Activated CD4-positive, alpha-beta T cell treated with anti-CD3 and anti-CD28 coated beads, Interleukin-2, amount 10 ng/mL, durations not matched to agents 24 days and 14 days (primary cell): ENCODE measurements around the gene HACD2. TPM values are rescaled to one million over a fixed set of nuclear protein-coding genes. Genes with fewer than 3 reads are reported as not detected.

Source experiments
- DNase-seq: peaks from one replicate; pipeline ENCODE4 v3.0.0; 2022
- H3K27ac Mint-ChIP-seq: one replicate; pipeline ENCODE4 v1.8.0; 2022; ENCODE audit warnings: mild to moderate bottlenecking, mixed read lengths
- H3K27me3 Mint-ChIP-seq: one replicate; pipeline ENCODE4 v1.8.0; 2022; ENCODE audit warnings: mixed read lengths
- H3K36me3 Mint-ChIP-seq: one replicate; pipeline ENCODE4 v1.8.0; 2022; ENCODE audit warnings: low read depth, mild to moderate bottlenecking, mixed read lengths
- H3K4me1 Mint-ChIP-seq: one replicate; pipeline ENCODE4 v1.8.0; 2021; ENCODE audit warnings: mixed read lengths
- H3K4me3 Mint-ChIP-seq: one replicate; pipeline ENCODE4 v1.8.0; 2022; ENCODE audit warnings: mild to moderate bottlenecking, moderate library complexity, mixed read lengths
- H3K9me3 Mint-ChIP-seq: one replicate; pipeline ENCODE4 v1.8.0; 2021; ENCODE audit warnings: mixed read lengths
- intact Hi-C: fragments of 100-400 bp; cut with micrococcal nuclease; formaldehyde crosslinking; loops from one replicate; pipeline ENCODE4 v1.15.1; 2023
- total RNA-seq: library from RNA; stranded (reverse); gene quantifications from 2 replicates; pipeline ENCODE4 v1.2.3, GENCODE V29; 2022

HACD2 gene
- total RNA-seq, 1 donor from 2014 or later: 31.8 TPM

DNA sequence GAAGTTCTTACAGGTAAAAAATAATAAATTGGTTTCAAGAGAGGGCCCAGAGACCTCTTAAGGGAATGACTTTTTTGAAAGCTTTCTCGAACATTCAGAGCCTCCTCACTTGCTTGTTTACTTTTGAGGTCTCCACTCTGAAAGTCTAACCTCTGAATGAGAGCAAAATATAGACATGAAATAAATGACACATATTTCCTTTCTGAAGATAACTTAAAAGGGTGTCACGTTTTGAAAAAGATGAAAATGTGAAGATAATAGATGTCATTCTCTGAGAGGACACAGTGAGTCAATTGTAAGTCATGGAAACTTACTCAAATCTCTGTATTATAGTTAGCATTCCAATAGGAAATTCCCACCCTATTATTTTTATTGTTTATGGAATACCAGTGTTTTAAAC, 44.6 kb downstream of the HACD2 start:
- no peak for DNase-seq
- H3K27me3 Mint-ChIP-seq: no peaks in the 10 kb centered on the region
- intact Hi-C loops: no loop called here
- no peaks in the 10 kb centered on the region for H3K36me3 Mint-ChIP-seq
- H3K4me1 Mint-ChIP-seq: peaks cover 12% of the 10 kb centered on the region
- H3K9me3 Mint-ChIP-seq: no peaks in the 10 kb centered on the region
- no peak overlapping the region for H3K4me3 Mint-ChIP-seq
- H3K27ac Mint-ChIP-seq: peak overlapping the region; percentile 55

DNA sequence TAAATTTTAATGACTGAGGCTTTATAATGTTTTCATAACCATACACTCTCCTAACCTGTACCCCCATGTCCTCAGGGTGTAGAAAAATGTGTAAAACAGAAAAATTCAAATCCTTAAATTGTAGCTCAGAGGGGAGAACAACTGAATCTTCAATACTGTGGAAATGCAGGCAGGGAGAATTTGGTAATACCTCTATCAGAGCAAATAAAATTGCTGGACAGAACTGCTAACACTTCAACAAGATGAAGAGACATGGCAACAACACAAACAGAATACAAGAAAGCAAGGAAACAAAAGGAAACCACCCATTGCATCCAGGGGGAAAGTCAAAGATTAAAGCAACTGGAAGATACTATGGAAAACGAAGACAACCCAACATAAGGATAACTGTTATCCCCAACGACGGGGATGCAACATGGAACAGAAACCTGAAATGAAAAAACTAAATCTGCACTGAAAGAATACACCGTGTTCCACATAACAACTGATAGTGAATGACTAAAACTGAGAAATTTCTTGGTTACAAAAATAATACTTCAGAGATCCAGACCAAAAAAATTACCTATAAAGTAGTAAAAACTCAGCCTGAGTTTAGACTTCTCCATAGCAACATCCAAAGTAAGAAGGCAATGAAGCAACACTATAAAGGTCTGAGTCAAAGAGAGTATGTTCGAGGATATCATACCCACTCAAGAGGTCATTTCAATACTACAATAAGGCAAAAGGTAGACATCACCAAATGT, 48.5 kb downstream of the HACD2 start:
- intact Hi-C loops: no loop called here
- Mint-ChIP-seq H3K36me3 (no peaks in the 10 kb centered on the region), H3K4me1 (peaks cover 12% of the 10 kb centered on the region), H3K27ac (no peak overlapping the region), H3K27me3 (no peaks in the 10 kb centered on the region), H3K9me3 (no peaks in the 10 kb centered on the region), H3K4me3 (no peak overlapping the region)
- DNase-seq: no peak

DNA sequence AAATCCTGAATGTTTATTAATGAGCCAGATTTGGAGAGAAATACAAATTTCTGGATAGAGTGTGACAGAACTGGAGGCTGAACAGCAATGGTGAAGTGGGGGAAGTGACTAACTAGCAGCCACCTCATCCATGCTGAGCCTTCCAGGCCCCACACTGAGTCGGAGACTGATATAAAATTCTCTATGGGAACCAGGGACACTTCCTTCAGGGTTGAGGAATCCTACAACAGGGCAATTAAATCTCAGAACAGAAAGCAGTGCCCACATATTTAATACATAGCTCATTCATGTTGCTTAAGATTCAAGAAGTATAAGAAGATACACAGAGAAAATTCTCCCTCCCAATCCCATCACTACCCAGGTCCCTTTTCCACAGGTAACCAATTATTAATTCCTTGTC, 49.3 kb downstream of the HACD2 start:
- H3K36me3 Mint-ChIP-seq: no peaks in the 10 kb centered on the region
- intact Hi-C loops: no loop called here
- no peaks in the 10 kb centered on the region for H3K9me3 Mint-ChIP-seq
- H3K27ac Mint-ChIP-seq: no peak overlapping the region
- no peak for DNase-seq
- H3K27me3 Mint-ChIP-seq: no peaks in the 10 kb centered on the region
- peaks cover 12% of the 10 kb centered on the region for H3K4me1 Mint-ChIP-seq
- no peak overlapping the region for H3K4me3 Mint-ChIP-seq

DNA sequence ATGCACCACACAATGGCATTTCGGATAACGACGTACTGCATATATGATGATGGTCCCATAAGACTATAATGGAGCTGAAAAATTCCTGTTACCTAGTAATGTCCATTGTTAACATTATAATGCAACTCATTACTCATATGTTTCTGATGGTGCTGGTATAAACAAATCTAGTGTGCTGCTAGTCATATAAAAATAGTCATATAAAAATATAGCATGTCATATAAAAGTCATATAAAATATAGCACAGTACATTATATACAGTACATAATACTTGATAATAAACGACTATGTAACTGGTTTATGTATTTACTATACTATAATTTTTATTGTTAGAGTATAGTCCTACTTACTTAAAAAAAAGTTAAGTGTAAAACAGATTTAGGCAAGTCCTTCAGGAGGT, 50.6 kb downstream of the HACD2 start:
- intact Hi-C loops: no loop called here
- Mint-ChIP-seq H3K4me1 (peaks cover 6% of the 10 kb centered on the region), H3K27me3 (no peaks in the 10 kb centered on the region), H3K36me3 (no peaks in the 10 kb centered on the region), H3K27ac (no peak overlapping the region), H3K4me3 (no peak overlapping the region), H3K9me3 (no peaks in the 10 kb centered on the region)
- DNase-seq: no peak

DNA sequence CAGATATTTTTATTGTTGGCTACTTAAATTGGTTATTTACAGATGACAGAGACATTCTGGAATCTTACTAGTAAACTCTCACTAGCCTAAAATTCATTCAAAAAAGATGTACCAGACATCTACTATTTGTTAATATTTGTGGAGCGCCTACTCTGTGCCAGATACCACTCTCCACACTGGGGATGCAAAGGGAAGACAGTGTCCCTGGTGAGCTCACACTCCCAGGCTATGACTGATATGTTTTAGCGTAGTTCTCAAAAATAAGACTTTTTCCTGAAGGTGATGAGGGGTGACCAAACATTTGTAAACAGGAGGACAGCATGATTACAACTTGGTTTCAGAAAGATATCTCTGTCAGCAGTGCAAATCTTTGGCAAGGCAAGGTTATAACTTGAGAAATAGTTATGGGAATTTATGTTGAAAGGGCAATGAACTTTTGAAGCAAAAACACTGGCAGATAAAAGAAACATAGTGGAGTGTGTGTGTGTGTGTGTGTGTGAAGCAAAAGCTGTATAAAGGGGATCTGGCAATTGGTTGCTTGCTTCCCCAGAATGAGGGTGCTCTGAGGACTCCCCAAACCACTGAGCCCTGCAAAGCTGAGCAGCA, 51.2 kb downstream of the HACD2 start:
- no peaks in the 10 kb centered on the region for H3K9me3 Mint-ChIP-seq
- peaks cover 6% of the 10 kb centered on the region for H3K4me1 Mint-ChIP-seq
- H3K36me3 Mint-ChIP-seq: no peaks in the 10 kb centered on the region

DNA sequence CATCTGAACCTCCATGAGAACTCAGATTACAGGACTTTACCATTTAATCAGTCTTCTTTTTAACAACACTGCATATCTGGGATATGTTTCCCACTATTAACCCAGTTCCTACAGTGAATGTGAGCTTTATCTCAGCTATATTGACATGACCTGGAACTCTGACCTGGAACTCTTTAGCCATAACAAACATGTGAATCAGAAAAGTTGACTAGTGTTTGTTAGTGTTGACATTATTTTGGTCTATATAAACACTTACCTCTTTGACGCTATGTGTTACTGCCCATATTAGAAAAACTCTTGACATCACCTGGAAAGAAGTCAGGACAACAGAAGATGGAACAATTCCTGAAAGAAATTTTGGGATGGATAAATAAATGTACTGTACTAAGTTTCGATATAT, 56.7 kb downstream of the HACD2 start:
- Mint-ChIP-seq H3K36me3 (peaks cover 15% of the 10 kb centered on the region), H3K9me3 (no peaks in the 10 kb centered on the region), H3K4me1 (peaks cover 16% of the 10 kb centered on the region), H3K27ac (no peak overlapping the region), H3K27me3 (no peaks in the 10 kb centered on the region), H3K4me3 (no peak overlapping the region)
- intact Hi-C loops: no loop called here
- no peak for DNase-seq

More for the DNA sequence above, 51.2 kb downstream of the HACD2 start:
- intact Hi-C loops: no loop called here
- no peak overlapping the region for H3K27ac Mint-ChIP-seq
- no peak for DNase-seq
- H3K4me3 Mint-ChIP-seq: no peak overlapping the region
- no peaks in the 10 kb centered on the region for H3K27me3 Mint-ChIP-seq

DNA sequence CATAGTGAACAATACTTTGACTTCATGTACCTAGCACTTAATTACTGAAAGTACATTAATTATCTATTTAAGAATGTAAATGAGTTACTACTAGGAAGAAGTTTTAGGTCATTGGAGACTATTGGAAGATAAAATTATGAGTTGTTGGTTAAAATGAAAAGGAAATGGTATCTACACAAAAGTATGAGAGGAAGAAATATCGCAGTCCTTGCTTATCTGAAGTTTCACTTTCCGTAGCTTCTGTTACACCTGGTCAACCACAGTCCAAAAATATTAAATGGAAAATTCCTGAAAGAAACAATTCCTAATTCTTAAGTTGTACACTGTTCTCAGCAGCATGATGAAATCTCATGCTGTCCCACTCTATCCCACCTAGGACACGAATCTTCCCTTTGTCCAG, 57.8 kb downstream of the HACD2 start:
- Mint-ChIP-seq H3K27ac (no peak overlapping the region), H3K4me1 (peaks cover 21% of the 10 kb centered on the region), H3K27me3 (no peaks in the 10 kb centered on the region), H3K36me3 (peaks cover 15% of the 10 kb centered on the region), H3K4me3 (no peak overlapping the region), H3K9me3 (no peaks in the 10 kb centered on the region)
- no peak for DNase-seq
- intact Hi-C loops: no loop called here

DNA sequence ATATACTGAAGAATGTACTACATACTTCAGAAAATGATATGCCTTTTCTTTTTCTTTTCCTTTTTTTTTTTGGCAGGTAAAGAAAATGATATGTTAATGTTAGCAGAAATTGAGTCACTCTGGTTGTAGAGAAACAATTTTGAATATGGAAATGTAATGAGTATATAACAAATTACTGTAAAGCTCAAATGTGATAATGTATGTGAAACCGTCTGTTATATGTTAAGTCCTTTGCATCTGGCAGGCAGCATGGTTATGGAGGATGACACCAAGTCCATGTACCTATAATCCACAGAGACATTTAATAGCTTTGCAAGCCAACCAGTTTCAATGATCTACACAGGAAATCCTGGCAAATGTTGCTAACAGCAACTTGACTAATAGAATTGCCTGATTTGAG, 58.4 kb downstream of the HACD2 start:
- Mint-ChIP-seq H3K9me3 (no peaks in the 10 kb centered on the region), H3K27ac (no peak overlapping the region), H3K4me3 (no peak overlapping the region), H3K36me3 (peaks cover 15% of the 10 kb centered on the region), H3K27me3 (no peaks in the 10 kb centered on the region), H3K4me1 (peaks cover 24% of the 10 kb centered on the region)
- intact Hi-C loops: no loop called here
- no peak for DNase-seq

DNA sequence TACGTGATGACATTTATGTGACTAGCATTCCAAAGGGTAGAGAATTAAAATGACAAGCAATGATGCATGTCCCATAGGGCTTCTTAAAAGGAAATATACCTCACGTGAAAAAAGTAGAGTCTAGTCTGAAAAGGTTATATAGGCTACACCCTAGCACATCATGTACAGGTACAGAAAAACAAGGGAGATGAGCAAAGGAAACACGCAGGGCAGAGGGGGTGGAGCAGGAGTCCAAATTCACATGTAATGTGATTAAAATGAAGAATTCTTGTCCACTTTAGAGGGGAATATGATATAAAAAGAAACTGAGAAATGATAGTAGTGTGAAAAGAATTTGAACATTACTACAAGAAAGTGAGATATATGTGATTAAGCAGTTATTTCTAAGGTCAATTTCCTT, 59.4 kb downstream of the HACD2 start:
- no peak for DNase-seq
- Mint-ChIP-seq H3K36me3 (peaks cover 15% of the 10 kb centered on the region), H3K4me3 (no peak overlapping the region), H3K4me1 (peaks cover 24% of the 10 kb centered on the region), H3K9me3 (no peaks in the 10 kb centered on the region), H3K27me3 (no peaks in the 10 kb centered on the region), H3K27ac (no peak overlapping the region)
- intact Hi-C loops: no loop called here

DNA sequence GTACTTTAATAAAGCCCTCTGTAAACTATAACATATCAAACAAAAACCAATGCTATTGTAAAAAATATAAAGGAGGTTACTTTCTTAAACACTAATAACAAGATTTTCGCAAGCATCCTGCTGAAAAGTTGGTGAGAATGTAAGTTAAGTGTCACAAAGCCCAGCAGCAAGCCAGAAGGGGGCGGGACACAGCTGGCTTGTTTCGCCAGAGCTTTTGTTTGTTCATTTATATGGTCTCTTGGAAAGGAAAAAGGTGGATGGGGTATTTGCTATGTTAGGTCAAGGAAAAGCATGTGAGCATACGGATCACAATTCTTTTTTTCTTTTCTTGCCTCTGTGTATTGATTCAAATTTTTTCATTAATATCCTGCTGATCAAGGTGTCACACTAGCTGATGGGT, 59.9 kb downstream of the HACD2 start:
- no peak for DNase-seq
- no peak overlapping the region for H3K4me3 Mint-ChIP-seq
- H3K27me3 Mint-ChIP-seq: no peaks in the 10 kb centered on the region
- peaks cover 24% of the 10 kb centered on the region for H3K4me1 Mint-ChIP-seq
- no peak overlapping the region for H3K27ac Mint-ChIP-seq
- intact Hi-C loops: no loop called here
- H3K9me3 Mint-ChIP-seq: no peaks in the 10 kb centered on the region
- peaks cover 15% of the 10 kb centered on the region for H3K36me3 Mint-ChIP-seq

DNA sequence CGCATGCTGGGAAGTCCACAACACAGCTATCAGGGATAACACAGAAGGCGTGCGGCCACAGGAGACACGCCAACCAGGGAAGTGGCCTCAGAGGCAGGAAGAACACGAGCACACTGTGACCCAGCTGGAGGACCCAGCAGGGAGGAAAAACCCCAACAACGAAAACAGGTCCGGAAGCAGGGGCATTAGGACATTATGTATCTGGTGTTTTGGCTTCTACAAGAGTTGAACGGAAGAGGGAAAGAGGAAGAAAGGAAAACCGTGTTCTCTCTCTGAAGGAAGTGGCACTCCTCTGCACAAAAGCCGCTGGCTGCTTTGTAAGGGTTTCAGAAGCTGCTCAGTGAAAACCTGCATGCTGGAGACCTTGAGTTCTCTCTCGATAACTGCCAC, 61.8 kb downstream of the HACD2 start:
- no peak overlapping the region for H3K4me3 Mint-ChIP-seq
- no peak overlapping the region for H3K27ac Mint-ChIP-seq
- peaks cover 15% of the 10 kb centered on the region for H3K36me3 Mint-ChIP-seq
- no peaks in the 10 kb centered on the region for H3K27me3 Mint-ChIP-seq
- no peaks in the 10 kb centered on the region for H3K9me3 Mint-ChIP-seq
- peaks cover 24% of the 10 kb centered on the region for H3K4me1 Mint-ChIP-seq
- no peak for DNase-seq
- intact Hi-C loops: no loop called here

DNA sequence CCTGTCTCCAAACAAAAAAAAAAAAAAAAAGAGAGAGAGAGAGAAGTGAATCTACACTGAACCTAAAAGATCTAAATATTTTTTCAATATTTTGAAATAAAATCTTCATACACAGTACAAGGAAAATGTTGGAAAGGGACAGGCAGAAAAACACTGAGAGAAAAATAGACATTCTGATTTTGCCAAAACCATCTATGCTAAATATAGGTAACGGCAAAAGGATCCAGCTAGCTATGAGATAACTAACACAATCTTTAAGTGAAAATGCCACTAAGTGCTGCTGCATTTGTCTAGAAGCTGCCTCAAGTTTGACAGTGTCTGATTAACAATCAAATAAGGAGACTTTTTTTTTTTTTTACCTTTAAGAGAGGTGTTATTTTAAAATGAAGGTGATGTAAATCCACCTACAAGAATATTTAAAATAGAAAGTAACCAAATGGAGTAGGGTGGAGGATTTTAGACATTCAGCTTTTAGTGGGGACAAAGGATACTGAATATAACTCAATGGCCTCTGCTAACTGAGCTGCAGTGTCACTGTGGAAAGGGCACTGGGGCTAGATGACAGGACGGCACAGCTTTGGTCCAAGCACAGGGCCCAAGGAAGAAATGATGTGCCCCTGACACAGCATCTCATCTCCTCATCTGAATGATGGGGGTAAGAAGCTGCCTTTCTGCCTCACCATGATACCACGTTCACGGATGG, 62.4 kb downstream of the HACD2 start:
- peaks cover 13% of the 10 kb centered on the region for H3K36me3 Mint-ChIP-seq
- H3K27me3 Mint-ChIP-seq: no peaks in the 10 kb centered on the region
- DNase-seq: no peak
- no peak overlapping the region for H3K27ac Mint-ChIP-seq
- intact Hi-C loops: no loop called here
- peaks cover 24% of the 10 kb centered on the region for H3K4me1 Mint-ChIP-seq
- H3K9me3 Mint-ChIP-seq: no peaks in the 10 kb centered on the region
- no peak overlapping the region for H3K4me3 Mint-ChIP-seq

DNA sequence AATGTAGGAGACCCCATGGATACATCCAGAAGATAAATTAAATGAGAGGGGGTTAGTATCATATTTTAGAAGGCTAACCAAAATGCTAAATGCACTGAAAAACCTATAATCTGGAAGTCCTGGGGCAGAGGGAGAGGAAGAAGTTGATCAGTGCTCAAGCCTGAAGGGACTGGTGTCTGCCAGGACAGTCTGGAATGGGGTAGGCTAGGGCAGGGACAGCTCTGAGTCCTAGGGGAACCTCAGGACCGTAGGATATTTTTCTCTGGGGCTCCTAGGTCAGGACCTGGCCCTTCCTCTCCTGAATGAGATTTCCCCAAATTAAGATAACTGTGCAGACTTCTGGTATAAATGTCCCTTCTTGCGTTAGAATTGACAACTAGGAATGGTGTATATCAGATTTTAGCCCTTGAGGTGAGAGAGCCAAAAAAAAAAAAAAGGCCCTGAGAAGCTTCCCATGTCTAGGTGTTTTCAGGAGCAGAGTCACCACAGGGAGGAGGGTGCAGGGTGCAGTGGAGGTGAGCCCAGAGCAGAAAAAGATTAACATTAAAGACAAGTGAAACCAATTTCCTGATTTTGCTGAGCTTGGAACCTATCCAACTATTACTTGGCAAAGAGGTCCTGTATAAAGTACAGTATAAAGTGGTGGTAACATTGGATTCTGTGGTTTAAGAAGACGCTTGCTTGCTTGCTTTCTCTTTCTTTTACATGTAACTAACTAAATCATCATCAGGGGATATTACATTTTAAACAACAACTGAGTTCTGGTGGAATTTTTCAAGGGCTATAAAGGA, 63.5 kb downstream of the HACD2 start:
- no peaks in the 10 kb centered on the region for H3K9me3 Mint-ChIP-seq
- intact Hi-C loops: no loop called here
- no peak overlapping the region for H3K4me3 Mint-ChIP-seq
- DNase-seq: no peak
- H3K36me3 Mint-ChIP-seq: peaks cover 12% of the 10 kb centered on the region
- no peak overlapping the region for H3K27ac Mint-ChIP-seq
- no peaks in the 10 kb centered on the region for H3K27me3 Mint-ChIP-seq
- H3K4me1 Mint-ChIP-seq: peaks cover 22% of the 10 kb centered on the region

DNA sequence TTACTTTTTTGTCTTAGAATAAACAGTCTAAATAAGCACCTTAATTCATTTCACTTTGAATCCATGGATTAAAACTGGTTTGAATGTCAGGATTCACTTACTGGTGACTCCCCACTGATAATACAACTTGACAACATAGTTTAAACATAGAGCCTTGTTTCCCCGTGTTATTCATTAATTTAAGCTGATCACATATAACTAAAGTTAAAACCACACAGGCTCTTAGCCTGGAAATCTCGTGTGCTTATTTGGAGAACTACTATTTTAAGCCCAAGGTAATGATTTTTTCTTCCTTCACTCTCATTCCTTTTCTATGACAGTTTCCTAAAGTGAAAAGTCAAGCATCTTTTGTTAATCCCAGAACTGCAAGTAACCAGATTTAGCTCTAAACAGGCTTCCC, 64.2 kb downstream of the HACD2 start:
- no peak overlapping the region for H3K27ac Mint-ChIP-seq
- no peaks in the 10 kb centered on the region for H3K9me3 Mint-ChIP-seq
- peaks cover 8% of the 10 kb centered on the region for H3K36me3 Mint-ChIP-seq
- H3K4me1 Mint-ChIP-seq: peaks cover 22% of the 10 kb centered on the region
- no peak overlapping the region for H3K4me3 Mint-ChIP-seq
- no peaks in the 10 kb centered on the region for H3K27me3 Mint-ChIP-seq
- no peak for DNase-seq
- intact Hi-C loops: no loop called here
